Measurements from ENCODE around the gene BUB1B.

DNA sequence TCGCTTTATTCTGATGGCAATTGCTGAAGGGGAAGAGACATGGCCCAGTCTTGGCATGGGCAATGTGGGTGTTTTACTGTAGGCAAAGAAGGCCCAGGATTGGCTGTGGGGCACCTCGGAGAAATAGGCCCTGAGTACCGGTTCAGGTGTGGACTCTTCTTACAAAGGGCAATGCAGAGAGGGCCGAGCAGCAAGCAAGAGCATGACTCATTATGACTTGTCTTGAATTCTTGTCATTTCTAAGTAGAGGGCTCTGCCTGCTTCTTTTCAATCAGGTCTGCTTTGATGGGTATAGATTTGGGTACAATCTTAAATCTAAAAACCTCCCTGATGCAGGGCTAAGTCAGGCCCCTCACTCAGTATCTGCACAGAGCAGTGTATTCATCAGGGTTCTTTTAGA, 14.8 kb upstream of the BUB1B start:
- TF ChIP-seq CTCF (IDR thresholded peaks at IDR 0.05) (no peak), ZFX (IDR thresholded peaks at IDR 0.05; ENCODE audit: borderline replicate concordance) (no peak)
